Skeletal muscle satellite cell (primary cell): ENCODE measurements around the gene ERN1.

Experiments used
- H3K27me3 ChIP-seq: 2 replicates; pipeline ENCODE4 v1.7.0; 2013; ENCODE audit warnings: low read length; ENCODE audit not compliant: control insufficient read depth, insufficient read depth
- H3K36me3 ChIP-seq: 2 replicates; pipeline ENCODE4 v1.7.0; 2013; ENCODE audit warnings: mild to moderate bottlenecking, control low read depth, low read length; ENCODE audit not compliant: insufficient read depth
- H3K4me1 ChIP-seq: 2 replicates; pipeline ENCODE4 v1.7.0; 2013; ENCODE audit warnings: low read length; ENCODE audit not compliant: control insufficient read depth, insufficient read depth
- H3K4me2 ChIP-seq: 2 replicates; pipeline ENCODE4 v1.7.0; 2013; ENCODE audit warnings: mild to moderate bottlenecking, low read length
- H3K4me3 ChIP-seq: 2 replicates; pipeline ENCODE4 v1.7.0; 2013; ENCODE audit warnings: low read length
- H3K9ac ChIP-seq: 2 replicates; pipeline ENCODE4 v1.7.0; 2013; ENCODE audit warnings: mild to moderate bottlenecking, low read depth, low read length, moderate library complexity
- H3K9me3 ChIP-seq: replicated peaks from 2 replicates; pipeline ENCODE4 v1.7.0; 2013; ENCODE audit warnings: mild to moderate bottlenecking, control low read depth, low read length

ERN1 gene

DNA sequence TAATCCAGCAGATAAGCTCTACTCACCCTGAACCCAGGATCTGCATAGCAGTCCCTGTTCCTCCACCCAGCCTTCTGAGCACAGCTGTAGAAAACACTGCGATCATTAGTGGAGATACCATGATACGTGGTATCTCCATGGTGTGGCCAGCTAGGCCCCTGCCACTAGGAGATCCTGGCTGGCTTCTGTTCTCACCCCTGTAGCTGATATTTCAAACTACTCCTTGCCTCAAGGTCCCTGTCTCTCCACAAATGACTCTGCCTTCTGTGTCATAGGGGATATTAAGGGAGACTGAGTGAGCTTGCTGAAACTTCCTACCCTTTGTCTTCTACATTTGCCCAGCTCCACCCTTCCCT, 44.3 kb downstream of the ERN1 start:
- H3K27me3 ChIP-seq: no peaks in the 10 kb centered on the region
- no peaks in the 10 kb centered on the region for H3K36me3 ChIP-seq
- H3K9ac ChIP-seq: no peak overlapping the region
- H3K9me3 ChIP-seq: no peaks in the 10 kb centered on the region
- no peak overlapping the region for H3K4me3 ChIP-seq
- no peak overlapping the region for H3K4me2 ChIP-seq
- H3K4me1 ChIP-seq: peaks cover 30% of the 10 kb centered on the region

- Histone ChIP-seq H3K4me3 (no peak overlapping the region), H3K9ac (no peak overlapping the region), H3K9me3 (no peaks in the 10 kb centered on the region), H3K27me3 (no peaks in the 10 kb centered on the region), H3K4me2 (no peak overlapping the region), H3K36me3 (no peaks in the 10 kb centered on the region), H3K4me1 (peaks cover 30% of the 10 kb centered on the region)
These were observed 44.8 kb downstream of the ERN1 start for GRCh38 chr17:64084940-64085649.

GRCh38 chr17:64084086-64084939, 45.6 kb downstream of the ERN1 start:
- Histone ChIP-seq H3K4me3 (no peak overlapping the region), H3K4me2 (peak overlapping the region; percentile 5), H3K27me3 (no peaks in the 10 kb centered on the region), H3K9ac (no peak overlapping the region), H3K4me1 (peaks cover 30% of the 10 kb centered on the region), H3K36me3 (no peaks in the 10 kb centered on the region), H3K9me3 (no peaks in the 10 kb centered on the region)

DNA sequence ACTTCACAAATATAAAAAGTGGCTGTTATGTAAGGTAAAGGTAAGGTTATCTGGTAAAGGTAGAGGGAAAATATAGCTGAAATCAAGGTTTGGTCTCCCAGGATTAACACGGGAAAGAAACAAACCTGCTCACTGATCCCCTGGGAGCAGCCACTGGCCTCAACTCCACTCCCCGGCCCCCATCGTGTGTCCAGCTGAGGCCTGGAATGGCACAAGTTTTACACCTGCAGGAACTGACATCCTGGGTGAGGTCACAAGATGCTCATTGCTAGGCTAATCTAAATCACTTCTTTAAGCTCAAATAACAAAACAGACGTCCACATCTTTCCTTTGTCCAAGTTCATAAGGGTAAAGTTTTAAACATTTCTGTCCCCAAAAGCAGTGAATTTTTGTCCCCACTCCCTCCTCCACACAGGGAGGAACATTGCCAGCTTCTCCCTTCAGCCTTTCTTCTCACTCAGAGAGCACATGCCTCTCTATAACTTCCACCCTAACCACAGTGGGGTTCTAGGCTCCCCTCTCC, 46.3 kb downstream of the ERN1 start:
- H3K4me2 ChIP-seq: no peak overlapping the region
- no peaks in the 10 kb centered on the region for H3K27me3 ChIP-seq
- H3K36me3 ChIP-seq: no peaks in the 10 kb centered on the region
- peaks cover 30% of the 10 kb centered on the region for H3K4me1 ChIP-seq
- H3K4me3 ChIP-seq: no peak overlapping the region
- no peak overlapping the region for H3K9ac ChIP-seq
- H3K9me3 ChIP-seq: no peaks in the 10 kb centered on the region

DNA sequence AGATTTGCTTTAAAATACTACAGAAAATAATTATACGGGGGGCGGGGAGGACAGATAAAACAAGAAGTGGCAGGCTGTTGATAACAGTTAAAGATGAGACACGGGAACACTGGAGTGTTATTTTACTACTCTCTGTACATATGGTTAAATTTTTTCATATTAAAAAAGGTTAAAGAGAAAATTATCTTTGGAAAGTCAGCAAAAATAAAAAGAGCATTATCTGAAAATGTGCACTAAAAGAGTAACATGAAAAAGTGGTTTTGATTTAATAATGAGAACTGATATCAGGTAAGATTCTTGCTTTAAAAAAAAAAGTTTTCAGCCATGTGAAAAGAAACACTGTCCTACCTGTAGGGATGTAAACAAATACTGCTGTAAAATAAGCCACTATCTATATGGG, 46.9 kb downstream of the ERN1 start:
- H3K4me3 ChIP-seq: no peak overlapping the region
- H3K36me3 ChIP-seq: peaks cover under 1% of the 10 kb centered on the region
- no peak overlapping the region for H3K9ac ChIP-seq
- H3K4me1 ChIP-seq: peaks cover 30% of the 10 kb centered on the region
- no peaks in the 10 kb centered on the region for H3K27me3 ChIP-seq
- H3K4me2 ChIP-seq: peak overlapping the region; percentile 54
- no peaks in the 10 kb centered on the region for H3K9me3 ChIP-seq

DNA sequence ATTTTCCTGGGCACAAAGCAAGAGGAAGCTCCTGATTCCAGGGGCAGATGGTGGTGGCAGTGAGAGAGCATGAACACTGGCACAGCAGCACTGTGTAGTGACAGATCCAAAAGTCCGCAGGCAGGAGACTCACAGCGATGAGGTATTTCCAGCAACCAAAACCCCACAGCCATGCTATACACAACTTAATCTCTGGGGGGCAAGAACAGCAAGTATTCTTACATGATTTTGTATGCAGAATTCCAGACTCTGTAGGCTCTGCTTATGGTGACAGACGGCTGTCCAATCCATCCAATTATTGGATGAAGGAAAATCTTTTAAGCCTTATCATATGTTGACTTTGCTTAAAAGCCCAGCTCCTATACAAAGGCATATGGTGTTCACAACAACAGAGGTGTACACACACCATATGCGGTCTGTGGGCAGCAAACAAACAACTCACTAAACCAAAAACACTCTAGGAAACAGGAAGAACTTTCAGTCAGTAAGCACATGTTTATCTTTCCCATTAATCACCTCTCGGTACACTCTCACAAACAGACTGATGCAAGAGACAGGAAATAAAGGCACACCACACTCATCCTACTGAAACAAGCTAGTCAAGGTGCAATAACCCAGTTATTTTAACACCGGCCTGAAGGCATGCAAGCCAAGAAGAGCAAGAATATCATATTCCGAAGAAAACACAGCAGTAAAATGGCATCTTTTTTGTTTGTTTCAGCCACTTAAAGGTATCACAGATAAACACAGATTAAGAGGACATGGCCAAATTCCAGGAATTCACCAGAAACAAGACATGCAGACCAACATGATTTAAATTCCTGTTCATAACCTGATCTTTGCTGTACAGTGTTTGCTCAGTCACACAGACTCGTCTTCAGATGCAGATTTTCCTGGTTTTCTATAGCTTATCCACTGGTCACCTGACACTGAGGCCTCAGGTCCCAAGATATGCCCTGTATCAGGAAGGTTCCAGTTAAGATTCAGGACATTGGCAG, 47.8 kb downstream of the ERN1 start:
- Histone ChIP-seq H3K27me3 (no peaks in the 10 kb centered on the region), H3K4me1 (peaks cover 30% of the 10 kb centered on the region), H3K9me3 (no peaks in the 10 kb centered on the region), H3K4me2 (peak overlapping the region; percentile 54), H3K4me3 (peak overlapping the region; percentile 31), H3K36me3 (peaks cover 2% of the 10 kb centered on the region), H3K9ac (no peak overlapping the region)

DNA sequence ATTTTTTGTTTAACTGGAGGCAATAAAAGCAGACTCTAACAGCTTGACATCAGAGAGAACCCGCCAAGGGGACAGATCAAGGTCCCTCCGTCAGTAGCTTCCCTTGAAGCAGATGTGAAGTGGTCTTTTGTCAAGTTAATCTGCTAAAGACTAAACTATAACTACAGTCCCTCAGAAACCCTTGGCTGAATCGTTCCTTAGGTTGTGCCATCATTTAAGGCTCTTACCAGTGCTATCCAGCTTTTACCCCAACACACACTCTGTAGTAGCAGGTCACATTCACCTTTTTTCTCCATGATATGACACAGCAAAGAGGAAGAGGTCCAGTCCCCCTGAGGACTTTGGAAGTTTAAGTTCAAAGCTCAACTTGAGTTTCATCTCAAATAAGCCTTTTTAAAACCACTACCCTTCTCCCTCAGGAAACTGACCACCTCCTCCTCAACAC, 49.7 kb downstream of the ERN1 start:
- H3K4me1 ChIP-seq: peaks cover 30% of the 10 kb centered on the region

DNA sequence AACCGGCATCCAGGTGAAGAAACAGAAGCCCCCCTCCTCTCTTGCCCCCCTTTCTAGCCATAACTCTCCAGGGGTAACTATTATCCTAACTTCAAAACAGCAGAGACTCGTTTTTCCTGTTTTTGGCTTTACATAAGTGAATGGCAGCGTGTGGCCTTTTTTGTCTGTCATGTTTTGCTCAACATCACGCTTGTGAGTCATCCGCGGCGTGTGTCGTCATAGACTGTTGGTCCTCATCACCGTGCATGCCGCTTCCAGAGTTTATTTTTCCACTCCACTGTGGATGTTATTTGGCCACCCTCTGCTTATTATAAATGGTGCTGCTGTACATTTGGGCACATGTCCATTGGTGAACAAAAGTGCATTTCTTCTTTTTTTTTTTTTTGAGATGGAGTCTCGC, 52.6 kb downstream of the ERN1 start:
- H3K4me3 ChIP-seq: no peak overlapping the region
- H3K4me1 ChIP-seq: peaks cover 9% of the 10 kb centered on the region
- H3K27me3 ChIP-seq: no peaks in the 10 kb centered on the region
- no peak overlapping the region for H3K4me2 ChIP-seq
- peaks cover 6% of the 10 kb centered on the region for H3K36me3 ChIP-seq
- H3K9me3 ChIP-seq: no peaks in the 10 kb centered on the region
- H3K9ac ChIP-seq: no peak overlapping the region

More for the DNA sequence above, 49.7 kb downstream of the ERN1 start:
- H3K27me3 ChIP-seq: no peaks in the 10 kb centered on the region
- no peaks in the 10 kb centered on the region for H3K9me3 ChIP-seq
- H3K9ac ChIP-seq: no peak overlapping the region
- no peak overlapping the region for H3K4me2 ChIP-seq
- H3K4me3 ChIP-seq: no peak overlapping the region
- H3K36me3 ChIP-seq: peaks cover 2% of the 10 kb centered on the region

DNA sequence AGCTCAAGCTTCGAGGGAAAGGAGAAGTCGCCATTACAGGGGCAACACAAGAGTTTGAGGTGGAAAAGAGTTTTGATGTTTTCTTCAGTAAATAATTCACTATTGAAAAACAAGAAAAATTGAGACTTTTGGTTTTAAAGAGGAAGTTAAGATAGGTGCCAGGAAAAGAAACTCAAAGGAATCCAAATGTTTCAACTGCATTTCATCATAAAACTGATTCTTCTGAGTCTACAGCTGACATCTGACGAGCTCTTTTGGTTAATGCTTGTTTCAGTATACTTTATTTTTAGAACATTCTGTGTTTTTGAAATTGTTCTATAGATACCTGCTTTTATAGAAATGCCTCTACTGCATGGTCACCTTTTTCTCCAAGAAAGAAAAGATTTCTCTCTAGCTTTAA, 54.0 kb downstream of the ERN1 start:
- Histone ChIP-seq H3K9me3 (no peaks in the 10 kb centered on the region), H3K36me3 (peaks cover 12% of the 10 kb centered on the region), H3K4me2 (no peak overlapping the region), H3K9ac (no peak overlapping the region), H3K4me3 (no peak overlapping the region), H3K27me3 (no peaks in the 10 kb centered on the region), H3K4me1 (peaks cover 2% of the 10 kb centered on the region)

DNA sequence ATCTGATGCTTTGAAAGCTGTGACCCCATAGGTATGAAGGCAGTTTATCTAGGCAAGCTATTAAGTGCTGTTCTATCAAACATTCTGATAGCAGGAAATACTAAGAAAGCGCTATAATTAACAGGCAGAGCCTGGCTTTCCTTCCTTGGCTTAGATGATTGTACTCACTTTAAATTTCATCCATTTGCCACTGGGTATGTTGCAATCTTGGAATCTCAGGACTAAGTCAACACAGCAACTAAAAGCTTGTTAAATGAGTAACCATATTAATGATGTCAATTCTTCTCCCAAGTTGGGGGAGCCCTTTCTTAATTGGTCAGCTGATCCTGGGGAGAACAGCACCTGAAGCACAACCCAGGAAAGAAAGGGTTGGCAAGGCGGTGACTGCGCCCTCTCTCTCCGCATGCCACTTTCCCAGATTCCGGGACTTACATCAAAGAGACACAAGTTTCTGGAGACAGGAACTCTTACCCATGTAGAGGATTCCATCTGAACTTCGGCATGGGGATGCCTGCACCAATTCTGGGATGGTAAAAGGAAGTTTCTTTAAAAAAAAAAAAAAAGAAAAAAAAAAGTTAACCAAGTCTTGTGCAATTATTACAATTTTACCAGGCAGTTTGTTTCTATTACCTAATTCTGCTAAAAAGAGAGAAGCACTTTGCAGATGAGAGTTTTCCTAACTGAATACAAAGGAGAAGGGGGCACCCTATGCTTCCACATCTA, 55.1 kb downstream of the ERN1 start:
- Histone ChIP-seq H3K27me3 (no peaks in the 10 kb centered on the region), H3K4me3 (no peak overlapping the region), H3K36me3 (peaks cover 22% of the 10 kb centered on the region), H3K4me1 (peaks cover 2% of the 10 kb centered on the region), H3K9ac (no peak overlapping the region), H3K9me3 (peaks cover under 1% of the 10 kb centered on the region), H3K4me2 (no peak overlapping the region)
